MM.1S (cell line): ENCODE measurements around the gene EIF5AL1.

Source experiments
- DNase-seq: peaks from one replicate; pipeline ENCODE4 v3.0.0-alpha.2; 2015
- H2AFZ ChIP-seq: fragments of 300-600 bp; sonication (generic); 2 replicates; pipeline ENCODE4 v1.6.0; 2016; ENCODE audit warnings: antibody characterized with exemption, low read length
- H3F3A ChIP-seq: fragments of 300-600 bp; sonication (generic); 2 replicates; pipeline ENCODE4 v1.6.1; 2016; ENCODE audit warnings: mild to moderate bottlenecking, antibody characterized with exemption, low read length, moderate library complexity, mixed read lengths; ENCODE audit not compliant: insufficient read depth
- H3K27ac ChIP-seq: fragments of 300-600 bp; sonication (generic); 2 replicates; pipeline ENCODE4 v1.5.1; 2016; ENCODE audit warnings: mild to moderate bottlenecking, low read length
- H3K27me3 ChIP-seq: fragments of 300-600 bp; sonication (generic); replicated peaks from 2 replicates; pipeline ENCODE4 v1.6.0; 2016; ENCODE audit warnings: low read length; ENCODE audit not compliant: insufficient read depth
- H3K36me3 ChIP-seq: fragments of 300-600 bp; sonication (generic); replicated peaks from 2 replicates; pipeline ENCODE4 v1.6.1; 2016; ENCODE audit warnings: mild to moderate bottlenecking, low read length, mixed read lengths; ENCODE audit not compliant: insufficient read depth
- H3K4me1 ChIP-seq: fragments of 300-600 bp; sonication (generic); 2 replicates; pipeline ENCODE4 v1.6.1; 2016; ENCODE audit warnings: low read length, mixed read lengths
- H3K4me2 ChIP-seq: fragments of 300-600 bp; sonication (generic); 2 replicates; pipeline ENCODE4 v1.6.0; 2016; ENCODE audit warnings: low read depth, low read length
- H3K4me3 ChIP-seq: fragments of 300-600 bp; sonication (generic); 2 replicates; pipeline ENCODE4 v1.5.1; 2016; ENCODE audit warnings: low read length, mixed read lengths
- H3K79me2 ChIP-seq: fragments of 300-600 bp; sonication (generic); 2 replicates; pipeline ENCODE4 v1.6.1; 2016; ENCODE audit warnings: mixed run types, low read length, mixed read lengths
- H3K9ac ChIP-seq: fragments of 300-600 bp; sonication (generic); 2 replicates; pipeline ENCODE4 v1.6.1; 2016; ENCODE audit warnings: low read length, mixed read lengths
- H3K9me2 ChIP-seq: fragments of 300-600 bp; sonication (generic); replicated peaks from 2 replicates; pipeline ENCODE4 v1.6.1; 2016; ENCODE audit warnings: mild to moderate bottlenecking, low read length, mixed read lengths; ENCODE audit not compliant: insufficient read depth
- H3K9me3 ChIP-seq: fragments of 300-600 bp; sonication (generic); replicated peaks from 2 replicates; pipeline ENCODE4 v1.6.1; 2016; ENCODE audit warnings: mild to moderate bottlenecking, low read length, mixed read lengths; ENCODE audit not compliant: insufficient read depth
- H4K20me1 ChIP-seq: fragments of 300-600 bp; sonication (generic); 2 replicates; pipeline ENCODE4 v1.6.1; 2016; ENCODE audit warnings: mild to moderate bottlenecking, low read length, moderate library complexity, mixed read lengths; ENCODE audit not compliant: insufficient read depth
- CTCF ChIP-seq: fragments of 300-600 bp; sonication (generic); IDR thresholded peaks from 2 replicates; pipeline ENCODE4 v1.5.1; 2016; ENCODE audit warnings: antibody characterized with exemption, low read length, mixed read lengths
- EZH2 ChIP-seq: fragments of 300-600 bp; sonication (generic); optimal IDR thresholded peaks from 2 replicates; pipeline ENCODE3; 2017; ENCODE audit warnings: low read depth, mild to moderate bottlenecking, antibody characterized with exemption, low read length, mixed read lengths
- EZH2phosphoT487 ChIP-seq: fragments of 300-600 bp; sonication (generic); IDR thresholded peaks from 2 replicates; pipeline ENCODE4 v1.6.1; 2018; ENCODE audit warnings: antibody characterized with exemption, low read length

The EIF5AL1 gene

GRCh38 chr10:79488870-79489269 lies 23.5 kb upstream of the EIF5AL1 start:
- Histone ChIP-seq H3K79me2 (no peaks in the 10 kb centered on the region), H3K4me1 (no peaks in the 10 kb centered on the region), H3K9me2 (no peaks in the 10 kb centered on the region), H2AFZ (no peak overlapping the region), H3K27me3 (no peaks in the 10 kb centered on the region), H3K4me2 (no peak overlapping the region), H3K9ac (no peak overlapping the region), H3K4me3 (no peak overlapping the region), H3K36me3 (no peaks in the 10 kb centered on the region), H3K9me3 (no peaks in the 10 kb centered on the region), H4K20me1 (no peaks in the 10 kb centered on the region), H3F3A (no peaks in the 10 kb centered on the region), H3K27ac (no peak overlapping the region)
- TF ChIP-seq EZH2, result no peak
- TF ChIP-seq EZH2phosphoT487, result no peak
- no peak for TF ChIP-seq CTCF
- no peak for DNase-seq

DNA sequence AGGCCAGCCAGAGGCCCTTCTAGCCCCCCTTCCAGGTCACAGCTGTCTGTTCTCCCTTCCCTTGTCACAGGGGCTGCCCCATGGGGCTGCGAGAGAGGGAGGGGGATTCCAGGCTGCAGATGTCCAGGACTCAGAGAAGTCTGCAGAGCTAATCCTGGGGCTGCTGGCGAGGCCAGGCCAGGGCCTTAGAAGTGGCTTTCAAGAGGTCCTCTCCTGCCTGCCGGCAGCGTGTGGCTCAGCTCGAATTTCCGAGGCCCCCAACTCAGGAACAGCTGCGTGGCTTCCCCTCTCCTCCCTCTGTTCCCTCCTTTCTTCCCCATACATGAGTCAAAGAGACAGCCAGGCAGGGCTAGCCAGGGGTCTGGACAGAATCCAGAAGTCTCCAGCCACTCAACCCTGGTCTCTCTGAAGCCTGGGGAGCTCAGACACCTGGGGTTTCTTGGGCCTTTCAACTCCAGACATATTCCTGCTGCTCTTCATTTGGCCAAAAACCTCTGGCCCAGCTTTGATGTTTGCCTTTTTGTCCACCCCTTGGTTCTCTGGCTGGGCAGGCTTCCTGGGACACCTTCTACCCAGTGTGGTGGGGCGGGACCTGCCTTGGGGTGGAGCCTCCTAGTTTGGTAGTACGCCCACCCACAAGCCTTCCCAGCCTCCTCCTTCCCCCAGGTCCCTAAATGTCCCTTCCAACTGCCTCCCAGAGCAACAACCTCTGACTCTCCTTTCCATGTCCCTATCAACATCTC lies 21.8 kb upstream of the EIF5AL1 start:
- Histone ChIP-seq H3K9me3 (no peaks in the 10 kb centered on the region), H3F3A (no peaks in the 10 kb centered on the region), H2AFZ (no peak overlapping the region), H4K20me1 (no peaks in the 10 kb centered on the region), H3K79me2 (no peaks in the 10 kb centered on the region), H3K27ac (no peak overlapping the region), H3K4me3 (no peak overlapping the region), H3K9me2 (no peaks in the 10 kb centered on the region), H3K4me2 (no peak overlapping the region), H3K4me1 (no peaks in the 10 kb centered on the region), H3K36me3 (no peaks in the 10 kb centered on the region), H3K9ac (no peak overlapping the region), H3K27me3 (no peaks in the 10 kb centered on the region)
- no peak for TF ChIP-seq CTCF
- no peak for TF ChIP-seq EZH2
- DNase-seq, result no peak

- no peaks in the 10 kb centered on the region for H3K36me3 ChIP-seq
- no peaks in the 10 kb centered on the region for H3K9me2 ChIP-seq
- H3K9me3 ChIP-seq, result no peaks in the 10 kb centered on the region
- H3K27me3 ChIP-seq, result no peaks in the 10 kb centered on the region
- no peaks in the 10 kb centered on the region for H3K4me1 ChIP-seq
- no peak for DNase-seq
- H3K79me2 ChIP-seq, result no peaks in the 10 kb centered on the region
- H3F3A ChIP-seq, result no peaks in the 10 kb centered on the region
- TF ChIP-seq EZH2 (no peak), CTCF (no peak), EZH2phosphoT487 (no peak)
- no peak overlapping the region for H3K4me2 ChIP-seq
- H4K20me1 ChIP-seq, result no peaks in the 10 kb centered on the region
- H3K4me3 ChIP-seq, result no peak overlapping the region
- no peak overlapping the region for H3K9ac ChIP-seq
- H2AFZ ChIP-seq, result no peak overlapping the region
- no peak overlapping the region for H3K27ac ChIP-seq
These were observed 21.0 kb upstream of the EIF5AL1 start for GRCh38 chr10:79491143-79491835.
